Stomach (tissue), 9 donors: ENCODE data around the gene ARHGAP10. TPM values are rescaled to one million over a fixed set of nuclear protein-coding genes. Genes with fewer than 3 reads are reported as not detected.
"Not testable (repeated sequence)": the region's sequence is repeated elsewhere in the genome, so short reads cannot be mapped to it uniquely, and the experiment has no call there.

Experiments used
- DNase-seq, 2 donors: peaks; one replicate each; pipeline versions ENCODE4 v3.0.0 to v3.0.0-alpha.2; 2013 to 2019
- H3K27ac ChIP-seq, 5 donors: fragments of 200-600 bp in 4 of 5; sonication (generic) in 4 of 5; one replicate each; pipeline ENCODE4 v1.5.1; 2013 to 2019; ENCODE audit warnings: mild to moderate bottlenecking in 1 of 5, moderate library complexity in 1 of 5
- H3K27me3 ChIP-seq, 3 donors: fragments of 200-600 bp; sonication (generic); one replicate each; pipeline ENCODE4 v1.5.1; 2017 to 2019; ENCODE audit warnings: mixed run types in 1 of 3
- H3K36me3 ChIP-seq, 4 donors: fragments of 200-600 bp; sonication (generic); 1 replicate in 3 of 4; 2 replicates in 1 of 4; pipeline ENCODE4 v1.5.1; 2016 to 2019
- H3K4me1 ChIP-seq, 4 donors: fragments of 200-600 bp; sonication (generic); one replicate each; pipeline ENCODE4 v1.5.1; 2016 to 2019
- H3K4me3 ChIP-seq, 4 donors: fragments of 200-600 bp; sonication (generic) in 3 of 4; one replicate each; pipeline ENCODE4 v1.5.1; 2016 to 2019; ENCODE audit warnings: mild to moderate bottlenecking in 1 of 4
- H3K9me3 ChIP-seq, 4 donors: fragments of 200-600 bp; sonication (generic); one replicate each; pipeline ENCODE4 v1.5.1; 2016 to 2019
- CTCF ChIP-seq, 7 experiments: fragments of 450-650 bp in 4 of 7; fragments of 200-600 bp in 3 of 7; sonication (generic) in 3 of 7; IDR thresholded peaks; one replicate each; pipeline ENCODE4 v1.5.1; 2016 to 2019; ENCODE audit warnings: antibody characterized with exemption in 7 of 7, control low read depth in 2 of 7, mild to moderate bottlenecking in 1 of 7
- EP300 ChIP-seq: sonication (generic); formaldehyde crosslinking; IDR thresholded peaks from one replicate; pipeline ENCODE4 v1.6.1; 2017; ENCODE audit warnings: antibody characterized with exemption
- POLR2A ChIP-seq, 4 donors: fragments of 450-650 bp; IDR thresholded peaks; one replicate each; pipeline ENCODE4 v1.6.1; 2016; ENCODE audit warnings: antibody characterized with exemption in 4 of 4, control low read depth in 2 of 4, mild to moderate bottlenecking in 1 of 4, moderate library complexity in 1 of 4
- POLR2AphosphoS5 ChIP-seq, 3 donors: sonication (generic); formaldehyde crosslinking; IDR thresholded peaks; one replicate each; pipeline ENCODE4 v1.6.1; 2016; ENCODE audit warnings: antibody characterized with exemption in 3 of 3
- WGBS, 5 donors: extraction: QIAGEN DNeasy Blood & Tissue Kit in 3 of 5; methylation state at CpG; one replicate each; pipeline versions ENCODE4 v1.1.5 to v1.1.7; 2013 to 2018; 5-methylcytosine and 5-hydroxymethylcytosine counted together
- intact Hi-C: fragments of 100-400 bp; cut with DNase I; formaldehyde crosslinking; loops from one replicate; pipeline ENCODE4 v1.15.1; 2023; ENCODE audit warnings: low total_unique reads
- polyA plus RNA-seq, 3 donors: library from polyadenylated mRNA; stranded (reverse); fragments of 200-250 nt; gene quantifications; one replicate each; pipeline ENCODE4 v1.2.3, GENCODE V29; 2013
- total RNA-seq, 5 donors: library from RNA; depleted of rRNA; stranded (reverse); fragments of >200 nt; gene quantifications; one replicate each; pipeline versions ENCODE4 v1.1.0 to v1.2.3, GENCODE V29; 2014 to 2016
- donor health status: healthy with polysubstance abuse.
- donor health status: Bipolar disorder and iron deficiency.
- donor health status: healthy.

ARHGAP10 gene
- total and polyA plus RNA-seq, 8 donors, result 18.1 to 117 (median 43.9) TPM

- no peaks in the 10 kb centered on the region for H3K27me3 ChIP-seq
- H3K4me3 ChIP-seq, result no peak overlapping the region
- 80 to 91% (median 89%) methylated on average over 1 of the region's 1 CpG for WGBS, 5 donors
- intact Hi-C loops, result no loop called here
- H3K4me1 ChIP-seq, result peaks cover 22 to 66% (median 48%) of the 10 kb centered on the region in 4 donors
- no peak for DNase-seq
- no peaks in the 10 kb centered on the region for H3K9me3 ChIP-seq
- H3K36me3 ChIP-seq, result no peaks in the 10 kb centered on the region
- TF ChIP-seq POLR2AphosphoS5 (IDR thresholded peaks at IDR 0.05), result no peak
- no peak for TF ChIP-seq EP300
- no peak for TF ChIP-seq POLR2A (IDR thresholded peaks at IDR 0.05)
- TF ChIP-seq CTCF (IDR thresholded peaks at IDR 0.05), result no peak
- peak overlapping the region in 1 of 5 donors; percentile 27 for H3K27ac ChIP-seq
Measured at GRCh38 chr4:147794314-147794680, 62.4 kb downstream of the ARHGAP10 start.

DNA sequence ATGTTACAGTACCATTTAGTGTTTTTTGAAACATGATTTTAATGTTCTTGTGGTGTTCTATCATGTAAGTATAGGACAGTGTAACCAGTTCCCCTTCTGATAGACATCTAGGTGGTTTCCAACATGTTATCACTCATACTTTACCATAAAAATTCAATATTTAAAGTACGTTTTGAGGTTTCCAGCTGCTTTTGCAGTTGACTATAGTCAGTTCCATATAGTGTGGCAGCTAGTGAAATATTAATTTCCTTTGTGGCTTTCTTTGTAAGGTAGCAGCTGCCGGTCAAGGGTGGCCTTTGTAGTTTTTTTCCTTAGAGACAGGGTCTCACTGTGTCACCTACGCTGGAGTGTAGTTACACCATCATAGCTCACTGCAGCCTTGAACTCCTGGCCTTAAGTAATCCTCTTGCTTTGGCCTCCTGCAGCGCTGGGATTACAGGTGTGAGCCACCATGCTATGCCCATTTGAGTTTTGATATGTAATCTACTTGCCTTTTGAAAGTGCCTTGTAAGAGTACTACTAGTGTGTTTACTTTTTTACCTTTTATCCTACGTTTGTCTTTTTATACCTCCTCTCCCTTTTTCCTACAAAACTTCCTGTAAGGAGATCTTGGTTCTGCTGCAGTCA lies 63.0 kb downstream of the ARHGAP10 start:
- intact Hi-C loops, result no loop called here
- TF ChIP-seq POLR2AphosphoS5 (IDR thresholded peaks at IDR 0.05), result no peak
- no peak for TF ChIP-seq POLR2A (IDR thresholded peaks at IDR 0.05)
- H3K27ac ChIP-seq, result no peak overlapping the region
- no peaks in the 10 kb centered on the region for H3K36me3 ChIP-seq
- DNase-seq, result no peak
- H3K4me1 ChIP-seq, result peaks cover 20 to 66% (median 47%) of the 10 kb centered on the region in 4 donors
- H3K9me3 ChIP-seq, result no peaks in the 10 kb centered on the region
- no peaks in the 10 kb centered on the region for H3K27me3 ChIP-seq
- no peak overlapping the region for H3K4me3 ChIP-seq
- WGBS, 5 donors, result 65 to 72% (median 67%) methylated on average over 5 of the region's 5 CpGs

GRCh38 chr4:147799057-147799456 lies 67.2 kb downstream of the ARHGAP10 start:
- H3K4me3 ChIP-seq, H3K9me3 ChIP-seq, intact Hi-C loops, H3K36me3 ChIP-seq, H3K27me3 ChIP-seq, DNase-seq, H3K27ac ChIP-seq: not testable (repeated sequence)
- H3K4me1 ChIP-seq, result peaks cover 1 to 47% (median 27%) of the 10 kb centered on the region in 4 donors
- 78 to 88% (median 85%) methylated on average over 4 of the region's 4 CpGs for WGBS, 5 donors

- peak in 1 of 2 donors; percentile 61 for DNase-seq
Measured at GRCh38 chr4:147799986-147800555, 68.2 kb downstream of the ARHGAP10 start.

GRCh38 chr4:147801820-147802219 lies 69.9 kb downstream of the ARHGAP10 start:
- Histone ChIP-seq H3K4me1 (peaks cover 0 to 51% (median 18%) of the 10 kb centered on the region in 4 donors), H3K36me3 (no peaks in the 10 kb centered on the region), H3K27me3 (no peaks in the 10 kb centered on the region), H3K9me3 (no peaks in the 10 kb centered on the region), H3K4me3 (no peak overlapping the region), H3K27ac (no peak overlapping the region)
- intact Hi-C loops, result no loop called here
- TF ChIP-seq POLR2A (IDR thresholded peaks at IDR 0.05) (no peak), POLR2AphosphoS5 (IDR thresholded peaks at IDR 0.05) (no peak), EP300 (no peak), CTCF (IDR thresholded peaks at IDR 0.05) (no peak)
- WGBS, 5 donors, result 81 to 89% (median 85%) methylated on average over 4 of the region's 4 CpGs
- no peak for DNase-seq

More at GRCh38 chr4:147799986-147800555, 68.2 kb downstream of the ARHGAP10 start:
- Histone ChIP-seq H3K4me3 (no peak overlapping the region), H3K4me1 (peaks cover 0 to 41% (median 19%) of the 10 kb centered on the region in 4 donors), H3K27me3 (no peaks in the 10 kb centered on the region), H3K9me3 (no peaks in the 10 kb centered on the region), H3K36me3 (no peaks in the 10 kb centered on the region), H3K27ac (no peak overlapping the region)
- no peak for TF ChIP-seq POLR2AphosphoS5 (IDR thresholded peaks at IDR 0.05)
- no peak for TF ChIP-seq CTCF (IDR thresholded peaks at IDR 0.05)
- intact Hi-C loops, result no loop called here
- WGBS, 5 donors, result 76 to 86% (median 83%) methylated on average over 7 of the region's 7 CpGs
